GM18508 (cell line): ENCODE results near the gene DYNC1I1.

ENCODE experiments used
- ATAC-seq: cut with Tn5 transposase; IDR thresholded peaks from one replicate; pipeline ENCODE4 v1.9.1; 2021; ENCODE audit warnings: moderate number of reproducible peaks; ENCODE audit not compliant: insufficient read depth, unreplicated experiment

Gene DYNC1I1

DNA sequence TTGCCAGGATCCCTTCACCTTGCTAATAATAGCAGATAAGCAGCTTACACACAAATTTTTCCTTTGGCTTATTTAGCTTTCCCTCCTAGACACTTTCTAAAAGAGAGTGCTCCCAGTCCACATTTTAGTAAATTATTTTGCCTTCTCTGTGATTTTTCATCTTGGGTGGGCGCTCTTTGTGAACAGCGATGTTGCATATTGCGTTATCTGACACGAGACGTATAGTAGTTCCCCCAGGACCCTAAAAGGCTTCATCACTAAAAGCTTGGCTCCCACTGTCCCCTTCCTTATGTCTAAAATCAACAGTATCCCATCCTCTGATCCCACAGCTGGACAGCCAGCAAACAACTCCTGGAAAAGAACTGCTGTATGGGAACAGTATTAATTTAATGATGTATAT, 232.9 kb downstream of the DYNC1I1 start:
- ATAC-seq: no peak

DNA sequence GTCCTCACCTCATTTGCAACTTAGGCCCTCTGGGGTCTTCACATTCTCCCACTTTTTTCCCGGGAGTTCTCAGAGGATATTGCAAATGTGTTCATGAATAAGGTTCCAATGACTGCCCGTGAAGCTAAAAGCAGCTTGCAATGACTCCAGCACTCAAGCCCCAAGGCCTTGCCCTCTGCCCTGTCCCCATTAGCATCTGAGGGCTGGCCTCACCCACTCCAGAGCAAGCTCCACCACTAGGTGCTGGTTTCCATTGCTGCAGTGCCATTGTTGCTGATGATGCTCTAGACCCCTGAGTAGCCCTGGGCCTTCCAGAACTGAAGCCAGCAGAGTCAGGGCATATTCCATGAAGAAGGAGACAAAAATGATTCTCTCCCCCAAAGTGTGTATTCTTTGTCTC, 236.8 kb downstream of the DYNC1I1 start:
- no peak for ATAC-seq

DNA sequence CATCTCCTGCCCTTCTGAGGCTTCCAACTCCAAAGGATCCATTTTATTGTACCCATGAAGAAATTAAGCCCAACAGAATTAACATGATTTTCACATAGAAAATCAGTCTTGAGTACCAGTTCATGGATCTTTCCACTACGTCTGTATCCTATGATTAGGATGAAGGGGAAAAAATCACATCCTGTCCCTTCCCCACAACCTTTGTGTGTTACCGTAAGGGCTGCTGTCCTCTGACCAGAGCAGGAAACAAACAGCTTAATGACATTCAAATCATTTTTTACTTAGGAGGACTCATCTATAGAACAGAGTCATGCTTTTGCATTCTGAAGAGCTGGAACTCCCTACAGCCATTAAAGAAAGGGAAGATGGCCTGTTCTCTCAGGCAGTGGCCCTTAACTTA, 241.5 kb downstream of the DYNC1I1 start:
- ATAC-seq: no peak

DNA sequence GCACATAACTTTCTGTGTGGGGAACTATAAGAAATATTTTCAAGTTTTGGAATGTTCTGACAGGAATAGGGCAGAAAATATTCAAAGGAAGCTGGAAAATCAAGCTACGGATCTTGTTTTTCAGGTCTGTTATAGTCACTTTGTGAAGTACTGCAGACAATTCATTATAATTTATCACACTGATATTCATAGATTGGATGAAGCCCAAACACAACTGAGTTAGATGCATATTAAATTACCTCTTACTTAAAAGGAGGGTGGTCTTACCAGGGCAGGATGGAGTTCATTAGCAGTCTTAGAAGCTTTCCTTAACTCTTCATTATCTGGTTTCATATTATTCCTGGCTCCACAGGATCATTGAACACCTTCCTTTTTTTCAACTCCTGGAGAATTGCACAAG, 242.3 kb downstream of the DYNC1I1 start:
- ATAC-seq: no peak

DNA sequence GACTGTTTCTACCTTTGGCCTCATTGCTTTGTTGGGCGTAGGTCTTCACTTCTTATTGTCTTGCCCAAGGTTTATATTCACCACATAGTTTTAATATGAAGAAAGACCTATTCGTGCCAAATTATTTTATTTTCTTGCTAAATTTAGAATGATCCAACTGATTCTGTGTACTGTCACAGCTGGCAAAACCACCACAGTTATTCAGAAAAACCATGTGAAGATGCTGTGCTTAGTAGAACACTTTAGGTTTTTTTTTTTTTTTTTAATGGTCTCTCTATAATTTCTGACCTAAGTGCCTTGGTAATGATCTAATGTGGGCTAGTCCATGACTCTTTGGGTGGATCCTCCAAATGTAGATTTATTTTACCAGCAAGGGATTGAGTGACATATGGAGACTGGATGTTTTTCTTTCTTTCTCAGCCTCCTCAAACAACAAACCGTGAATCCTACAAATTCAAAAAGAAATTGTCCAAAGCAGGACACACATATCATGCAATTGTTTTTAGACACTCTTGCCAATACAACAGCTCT, 243.8 kb downstream of the DYNC1I1 start:
- no peak for ATAC-seq

DNA sequence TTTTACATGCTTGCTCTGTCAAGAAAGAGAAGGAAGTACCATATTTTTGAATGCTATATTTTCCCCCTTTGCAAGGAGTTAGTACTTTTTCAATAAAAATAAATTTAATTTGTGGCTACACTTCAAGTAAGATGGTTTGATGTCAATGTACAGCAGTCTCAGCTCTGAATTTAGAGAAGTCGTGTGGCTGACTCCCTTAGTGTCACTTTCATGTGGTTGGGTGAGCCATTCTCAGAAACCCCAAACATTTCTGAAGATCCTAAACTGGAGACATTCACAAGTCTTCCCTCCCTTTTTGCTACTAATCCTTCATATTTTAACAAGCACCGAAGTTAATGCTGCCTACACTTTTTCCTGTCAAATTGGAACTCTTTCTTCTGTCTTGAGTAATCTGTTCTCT, 244.4 kb downstream of the DYNC1I1 start:
- ATAC-seq: no peak

DNA sequence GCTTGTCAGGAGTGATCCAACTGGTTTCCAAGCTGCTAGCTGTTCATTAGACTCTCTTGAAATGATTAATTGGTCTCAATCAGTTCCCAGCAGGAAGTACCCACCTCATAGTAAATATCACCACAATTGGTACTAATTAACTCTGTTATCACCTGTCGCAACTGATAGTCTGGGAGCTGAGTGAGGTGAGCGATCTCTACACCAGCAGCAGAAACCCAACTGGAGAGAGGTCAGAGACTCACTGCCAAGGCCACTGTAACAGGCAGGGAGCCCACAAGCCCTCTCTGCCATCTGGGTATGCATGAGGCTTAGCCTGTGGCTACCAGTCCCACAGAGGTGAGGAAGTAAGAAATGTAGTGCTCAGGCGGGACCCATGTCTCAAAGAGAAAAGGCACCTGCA, 245.5 kb downstream of the DYNC1I1 start:
- no peak for ATAC-seq

DNA sequence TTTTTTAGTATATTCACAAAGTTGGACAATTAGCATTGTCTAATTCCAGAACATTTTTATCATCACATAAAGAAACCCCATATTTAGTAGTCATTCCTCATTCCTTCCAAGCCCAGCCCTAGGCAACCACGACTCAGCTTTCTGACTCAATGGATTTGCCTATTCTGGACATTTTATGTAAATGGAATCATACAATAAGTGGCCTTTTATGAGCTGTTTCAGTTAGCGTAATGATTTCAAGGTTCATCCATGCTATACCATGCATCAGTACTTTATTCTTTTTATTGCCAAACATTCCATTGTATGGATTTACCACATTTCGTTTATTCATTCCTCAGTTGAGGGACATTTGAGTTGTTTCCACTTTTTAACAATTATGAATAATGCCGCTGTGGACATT, 249.2 kb downstream of the DYNC1I1 start:
- no peak for ATAC-seq

DNA sequence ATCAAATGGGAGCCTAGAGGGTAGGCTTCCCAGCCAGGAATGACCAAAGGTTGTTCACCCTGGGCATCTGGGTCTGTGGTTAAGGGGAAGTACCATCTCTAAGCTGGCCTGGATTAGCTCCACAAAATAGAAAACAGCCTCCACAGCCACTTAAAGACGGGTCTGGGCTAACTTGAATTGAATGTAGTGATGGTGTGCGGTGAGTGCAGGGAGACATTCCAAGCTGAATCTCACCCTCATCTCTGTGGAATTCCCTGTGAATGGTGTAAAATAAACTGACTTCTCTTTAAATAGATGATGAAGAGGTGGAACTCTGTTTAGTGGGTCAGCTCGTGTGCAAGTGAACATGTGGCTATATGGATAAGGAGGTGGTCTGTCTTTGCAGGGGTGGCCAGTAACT, 251.0 kb downstream of the DYNC1I1 start:
- no peak for ATAC-seq

DNA sequence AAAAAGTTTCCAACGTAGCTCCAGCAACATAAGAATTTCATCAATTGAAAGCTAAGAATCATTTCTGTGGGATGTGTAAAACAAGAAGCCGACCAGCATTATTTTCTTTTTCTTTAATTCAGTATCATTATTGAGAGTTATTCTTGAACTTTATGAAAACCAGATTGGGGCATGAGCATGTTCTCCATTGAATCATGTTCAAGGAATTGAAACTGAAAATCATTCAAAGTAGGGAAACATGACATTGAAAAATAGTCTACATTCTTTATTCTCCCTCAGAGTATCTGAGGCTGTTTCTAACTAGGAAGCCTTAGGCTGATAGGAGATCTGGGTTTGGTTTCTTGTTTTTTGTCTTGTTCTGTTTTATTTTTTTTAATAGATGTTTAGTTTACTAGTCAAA, 253.7 kb downstream of the DYNC1I1 start:
- ATAC-seq: no peak

DNA sequence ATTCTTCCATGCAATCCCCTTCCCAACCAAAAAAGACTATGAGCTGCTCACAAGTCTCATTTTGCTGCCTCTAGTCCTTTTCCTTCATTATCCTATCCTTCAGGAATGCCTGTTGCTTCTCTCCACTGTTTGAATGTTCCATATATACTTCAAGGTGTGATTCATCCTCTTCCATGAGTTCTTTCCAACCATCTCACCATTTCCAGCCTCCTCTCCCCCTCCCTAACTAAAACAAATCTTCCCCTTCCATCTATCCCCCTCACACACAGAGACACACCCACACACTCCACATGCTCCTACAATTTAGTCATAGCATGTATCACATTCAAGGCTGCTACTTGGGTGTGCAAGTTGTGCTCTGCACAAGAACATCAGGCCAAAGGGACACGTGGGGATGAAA, 254.3 kb downstream of the DYNC1I1 start:
- no peak for ATAC-seq

DNA sequence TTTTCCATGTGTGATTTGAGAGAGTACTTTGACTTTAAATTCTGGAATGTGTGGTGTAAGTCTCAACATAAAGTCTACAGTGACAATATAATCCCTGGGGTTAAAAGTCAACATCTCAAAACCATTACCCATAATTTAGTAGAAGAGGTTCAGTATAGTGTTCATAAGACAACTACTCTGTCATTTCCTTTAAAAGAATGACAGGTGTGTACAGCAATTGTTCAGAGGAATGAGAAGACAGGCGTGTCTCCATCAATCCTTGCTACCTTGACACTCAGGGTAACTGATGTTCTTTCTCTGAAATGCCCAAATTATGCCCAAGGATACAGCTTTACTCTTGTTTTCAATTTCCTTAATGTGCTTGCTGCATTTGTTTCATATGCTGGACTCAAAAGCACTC, 256.4 kb downstream of the DYNC1I1 start:
- ATAC-seq: no peak

DNA sequence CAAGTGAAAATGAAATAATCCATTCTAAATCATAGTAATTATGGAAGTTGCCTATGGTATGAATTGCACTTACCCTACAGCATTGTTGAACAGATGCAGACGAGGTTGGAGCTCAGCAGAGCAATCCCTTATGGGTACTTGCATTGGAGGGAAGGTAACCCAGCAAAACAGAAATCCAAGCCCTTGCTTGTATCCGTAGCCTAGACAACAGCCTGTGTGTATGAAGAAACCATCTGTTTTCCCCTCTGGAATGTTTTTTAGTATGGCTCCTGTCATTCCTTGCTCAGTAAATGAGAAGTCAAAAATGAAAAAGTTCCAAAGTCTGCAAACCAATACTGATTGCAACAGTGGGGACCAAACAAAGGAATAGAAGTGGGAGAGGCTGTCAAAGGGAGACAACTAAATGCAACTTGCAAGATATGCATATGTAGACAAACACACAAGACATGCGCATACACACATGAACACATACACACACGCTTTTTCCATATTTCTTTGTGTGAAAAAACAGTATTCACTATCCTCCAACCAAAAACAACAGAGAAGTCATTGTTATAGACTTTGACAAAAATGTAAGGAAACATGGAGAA, 260.8 kb downstream of the DYNC1I1 start:
- ATAC-seq: no peak

DNA sequence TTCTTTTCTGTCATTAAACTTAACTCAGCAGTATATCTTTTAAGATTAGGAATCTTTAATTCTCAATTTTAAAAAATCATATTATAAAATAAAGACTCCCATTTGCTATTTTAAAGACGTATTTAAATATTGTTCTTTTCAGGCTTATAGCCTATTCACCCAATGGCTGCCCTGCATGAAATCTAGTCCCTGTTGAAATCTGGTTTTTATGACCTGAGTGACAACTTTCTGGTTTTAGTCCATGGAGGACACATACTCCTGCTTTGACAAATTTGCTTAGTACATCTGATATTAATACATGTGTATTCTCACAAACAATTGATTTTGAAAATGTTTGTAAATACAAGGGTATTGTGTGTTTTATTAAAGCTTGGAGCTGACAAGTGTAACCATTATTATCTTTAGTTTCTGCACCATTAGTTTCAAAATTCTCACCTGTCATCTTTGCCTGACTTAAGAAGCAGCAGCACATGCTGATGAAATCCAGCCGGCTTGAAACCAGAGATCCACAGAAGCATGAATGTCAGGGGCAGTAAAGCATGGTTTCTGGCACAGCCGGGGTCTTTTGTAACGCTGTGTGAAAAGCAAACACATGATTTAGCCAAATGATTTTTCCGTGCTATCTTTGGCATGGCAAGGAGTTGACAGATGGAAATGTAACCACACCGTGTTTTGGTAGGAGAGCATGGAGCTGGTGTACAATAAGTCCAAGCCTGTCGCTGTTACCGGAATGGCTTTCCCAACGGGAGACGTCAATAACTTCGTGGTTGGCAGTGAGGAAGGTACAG, 262.8 kb downstream of the DYNC1I1 start:
- ATAC-seq: no peak

DNA sequence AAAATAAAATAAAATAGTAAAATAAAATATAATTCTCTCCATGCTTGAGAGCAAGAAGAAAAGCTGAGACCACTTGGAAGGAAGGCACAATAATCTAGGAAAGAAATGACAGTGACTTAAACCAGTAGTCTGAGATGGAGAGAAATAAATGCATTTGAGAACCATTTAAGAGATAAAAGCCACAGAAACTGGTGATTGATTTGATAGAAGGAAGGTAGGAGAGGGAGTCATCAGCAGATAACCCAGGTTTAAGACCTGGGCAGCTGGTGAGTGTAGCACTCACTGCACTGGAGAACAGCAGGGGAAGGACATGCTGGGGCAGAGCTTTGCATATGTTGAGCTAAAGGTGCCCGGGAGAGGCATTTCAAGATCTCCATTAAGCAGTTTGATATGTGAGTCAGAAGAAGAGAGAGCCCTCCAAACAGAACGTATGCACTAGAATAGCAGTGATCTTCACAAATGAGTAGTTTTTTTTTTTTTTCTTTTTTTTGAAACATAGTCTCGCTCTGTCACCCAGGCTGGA, 268.0 kb downstream of the DYNC1I1 start:
- no peak for ATAC-seq

DNA sequence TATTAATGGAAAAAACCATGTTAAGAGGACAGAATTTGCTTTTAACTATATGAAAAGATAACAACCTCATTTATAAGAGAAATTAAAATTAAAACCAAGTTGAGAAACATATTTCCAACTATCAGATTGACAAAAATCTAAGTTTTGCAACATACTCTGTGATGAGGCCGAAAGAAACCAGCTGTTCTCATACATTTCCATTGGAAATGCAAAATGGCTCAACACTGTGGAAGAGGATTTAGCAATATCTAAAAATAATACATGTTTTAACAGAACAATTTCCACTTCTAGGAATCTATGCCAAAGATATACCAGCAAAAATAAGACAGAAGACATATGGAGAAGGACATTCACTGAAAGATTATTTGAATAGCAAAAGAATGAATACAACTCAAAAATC, 268.8 kb downstream of the DYNC1I1 start:
- ATAC-seq: no peak

DNA sequence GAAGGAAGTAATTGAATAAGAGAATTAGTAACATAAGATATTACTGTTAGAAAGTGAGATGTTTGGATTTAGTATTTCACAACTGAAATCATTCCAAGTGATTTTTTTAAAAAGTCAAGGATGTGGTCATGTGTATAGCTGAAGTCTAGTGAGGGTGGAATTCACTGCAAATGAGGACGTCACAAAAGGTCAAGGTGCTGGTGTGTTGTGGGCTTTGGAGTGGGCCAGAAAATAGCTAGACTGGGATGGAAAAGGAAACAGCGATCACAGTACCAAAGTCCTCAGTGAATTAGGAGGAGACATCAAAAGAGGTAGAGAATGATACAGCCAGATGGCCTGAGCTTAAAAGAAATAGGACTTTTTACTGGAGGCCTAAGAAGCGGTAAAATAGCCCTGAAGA, 272.8 kb downstream of the DYNC1I1 start:
- ATAC-seq: no peak

DNA sequence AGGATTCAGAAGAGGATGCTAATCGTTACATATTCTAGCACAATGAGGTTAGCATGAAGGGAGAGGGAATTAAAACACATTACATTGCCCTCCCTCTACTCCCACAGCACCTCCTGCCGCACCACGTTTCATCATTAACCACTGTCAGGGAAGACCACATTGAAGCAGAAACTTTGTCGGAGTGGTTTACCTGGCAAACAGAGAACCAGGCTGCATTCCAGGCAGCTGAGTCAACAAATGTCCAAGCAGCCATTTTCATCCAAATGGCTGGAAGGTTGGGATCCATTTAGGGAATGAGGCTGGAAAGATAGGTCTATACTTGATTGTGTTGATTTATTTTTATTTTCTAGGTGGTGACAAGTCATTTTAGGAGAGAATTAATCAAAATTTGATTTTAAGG, 273.6 kb downstream of the DYNC1I1 start:
- no peak for ATAC-seq

DNA sequence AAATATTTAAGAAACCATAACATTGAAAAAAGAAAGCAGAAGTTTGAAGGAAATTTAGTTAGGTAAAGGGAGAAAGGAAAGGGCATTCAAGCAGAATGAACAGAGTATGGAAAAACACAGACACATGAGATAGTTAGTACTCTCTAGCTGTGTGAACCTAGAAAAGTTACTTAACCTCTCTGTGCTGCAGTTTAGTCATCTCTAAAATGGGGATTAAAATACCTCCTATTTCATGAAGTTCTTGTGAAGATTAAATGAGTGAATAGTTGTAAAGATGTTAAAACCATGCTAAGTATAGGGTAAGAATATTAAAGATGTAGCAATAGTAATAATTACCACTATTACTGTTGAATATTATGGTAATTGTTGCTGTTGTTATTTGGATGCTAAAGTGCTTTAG, 279.9 kb downstream of the DYNC1I1 start:
- ATAC-seq: no peak

DNA sequence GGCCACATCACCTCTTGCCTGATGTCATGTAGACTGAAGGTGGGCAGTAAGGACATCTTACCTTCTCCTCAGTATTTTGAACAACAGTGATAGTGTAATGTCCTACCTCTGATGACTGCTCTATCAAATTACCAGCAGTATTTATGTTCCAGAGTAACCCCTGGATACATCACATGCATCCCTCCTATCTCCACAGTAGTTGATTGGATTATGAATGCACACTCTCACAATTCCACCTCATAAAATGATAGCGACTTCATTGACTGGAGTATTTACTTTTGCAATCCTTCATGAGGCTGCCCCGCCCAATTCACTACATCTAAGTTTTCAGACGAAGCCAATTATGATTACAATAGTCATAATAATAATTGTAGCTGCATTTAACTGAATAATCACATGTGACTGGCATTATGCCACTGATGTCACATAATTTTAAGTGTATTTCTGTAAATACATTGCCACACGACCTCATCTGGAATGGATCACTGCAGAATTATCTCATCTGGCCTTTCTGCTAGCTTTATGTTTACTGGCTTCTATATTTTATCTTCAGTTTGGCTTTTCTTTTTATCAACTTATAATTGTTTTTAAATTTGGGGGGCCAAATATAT, 280.6 kb downstream of the DYNC1I1 start:
- ATAC-seq: no peak

DNA sequence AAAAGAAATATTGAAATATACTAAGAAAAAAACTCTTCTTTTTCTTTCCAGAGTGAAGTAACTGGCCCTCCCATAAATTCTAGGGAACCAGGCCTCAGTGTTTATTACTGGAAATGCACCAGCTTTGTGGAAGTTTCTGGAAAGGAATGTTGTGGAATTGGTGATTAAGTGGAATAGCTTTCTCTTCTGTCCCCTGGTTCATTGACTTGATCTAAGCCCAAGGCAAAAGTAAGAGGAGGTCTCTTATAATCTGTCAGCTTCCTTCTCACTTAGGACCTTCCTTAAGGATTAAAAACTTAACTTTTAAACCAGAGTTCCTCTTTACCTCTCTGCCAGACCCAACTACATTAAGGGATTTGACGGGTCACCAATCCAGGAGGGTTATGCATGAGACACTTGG, 283.4 kb downstream of the DYNC1I1 start:
- no peak for ATAC-seq
